H1 (cell line): Measurements from ENCODE around the gene CELF1. TPM values are rescaled to one million over a fixed set of nuclear protein-coding genes. Genes with fewer than 3 reads are reported as not detected.

Experiments used
- ASH2L ChIP-seq: fragments of 200-600, 300-600 bp; sonication (generic); IDR thresholded peaks from one replicate; pipeline ENCODE4 v1.7.1; 2017; ENCODE audit warnings: low read length
- CHD7 ChIP-seq: fragments of 300-600 bp; sonication (generic); IDR thresholded peaks from 2 replicates; pipeline ENCODE4 v1.7.1; 2012; ENCODE audit warnings: low read length, moderate library complexity, mild to moderate bottlenecking, inconsistent platforms; ENCODE audit not compliant: insufficient replicate concordance
- MAFK ChIP-seq: IDR thresholded peaks from 2 replicates; pipeline ENCODE4 v1.6.1; 2012; ENCODE audit warnings: low read depth, mild to moderate bottlenecking, improper control_type of control experiment, low read length
- NANOG ChIP-seq: IDR thresholded peaks from 2 replicates; pipeline ENCODE4 v1.6.1; 2011; ENCODE audit warnings: low read length, low read depth, mild to moderate bottlenecking, inconsistent platforms; ENCODE audit not compliant: insufficient read depth, poor library complexity, severe bottlenecking
- NRF1 ChIP-seq: IDR thresholded peaks from 2 replicates; pipeline ENCODE4 v1.6.1; 2011; ENCODE audit warnings: mild to moderate bottlenecking, low read depth, low read length, improper control_type of control experiment
- RNF2 ChIP-seq: fragments of 200-900, 300-1000 bp; sonication (generic); IDR thresholded peaks from 2 replicates; pipeline ENCODE4 v1.7.1; 2016; ENCODE audit warnings: borderline replicate concordance, low read depth, mild to moderate bottlenecking, antibody characterized with exemption, low read length; ENCODE audit not compliant: poor library complexity, severe bottlenecking; ENCODE audit errors: missing control alignments
- SIRT6 ChIP-seq: IDR thresholded peaks from one replicate; pipeline ENCODE4 v1.7.1; 2012; ENCODE audit warnings: low read length, inconsistent platforms
- TAF1 ChIP-seq: IDR thresholded peaks from 2 replicates; pipeline ENCODE4 v1.6.1; 2011; ENCODE audit warnings: mild to moderate bottlenecking, low read depth, low read length
- ZNF274 ChIP-seq: IDR thresholded peaks from 2 replicates; pipeline ENCODE4 v1.7.0; 2012; ENCODE audit warnings: low read length, borderline replicate concordance; ENCODE audit errors: extremely low read depth
- polyA plus RNA-seq, 7 experiments: library from polyadenylated mRNA; depleted of rRNA in 3 of 7; stranded (reverse) in 5 of 7; unstranded in 2 of 7; fragments of >200 nt in 5 of 7; fragments of 200-250 nt in 2 of 7; gene quantifications; 1 replicate in 5 of 7; 2 replicates in 1 of 7; 4 replicates in 1 of 7; pipeline versions ENCODE4 v1.2.1 to v1.2.3, GENCODE V29; 2011 to 2013; ENCODE audit warnings: missing spikeins in 2 of 7, mixed read lengths in 2 of 7
- total RNA-seq: library from RNA; stranded (reverse); fragmentation: NEBNext Ultra II Directional; extraction: Animal tissue kit (Norgen Biotek cat#: 25700); gene quantifications from 2 replicates; pipeline ENCODE4 v1.2.1, GENCODE V29; 2021

Gene CELF1
- total and polyA plus RNA-seq, 2 of the 8 experiments (the other 6 are each of a cell fraction or from before 2014, with no cell fraction given): 131 to 197 TPM

- TF ChIP-seq ASH2L (peak; percentile 100), MAFK (peak; percentile 8; the same call in 1 of the 2 replicates), SIRT6 (no peak), ZNF274 (no peak), RNF2 (no peak), NANOG (no peak), NRF1 (no peak), TAF1 (peak; percentile 99), CHD7 (no peak)
Observed at GRCh38 chr11:47578524-47579494, 25.9 kb upstream of the CELF1 start, which contains the start of the genes KBTBD4 and NDUFS3 (continued).
